K562 (cell line): ENCODE data around the gene GPD1L. TPM values are rescaled to one million over a fixed set of nuclear protein-coding genes. Genes with fewer than 3 reads are reported as not detected.

Experiments used
- ATAC-seq: fragments of 200-7000 bp; cut with Tn5 transposase; 3 replicates; pipeline ENCODE4 v1.9.1; 2020; ENCODE audit warnings: moderate library complexity
- BruUV-seq: library from RNA; stranded (reverse); fragments of 400-500 nt; replicated peaks from 2 replicates; lab custom pipeline; 2021; lab: Mats Ljungman, UMichigan
- CTCF ChIA-PET: fragments of 300-600 bp; formaldehyde crosslinking; extraction: SDS; loops from one replicate; lab custom pipeline; 2021; ENCODE audit warnings: low intra/inter-chr PET ratio; lab: Yijun Ruan, JAX
- POLR2A ChIA-PET: fragments of 300-600, 350-650 bp; sonication (Branson Sonifier 250); formaldehyde crosslinking; extraction: SDS; loops from one replicate; lab custom pipeline; 2021; ENCODE audit warnings: antibody characterized with exemption, inconsistent platforms; lab: Yijun Ruan, JAX
- DNase-seq, 4 experiments: peaks; one replicate each; pipeline versions ENCODE4 v3.0.0 to v3.0.0-alpha.2; 2011 to 2018; ENCODE audit warnings: low spot score in 3 of 4, mixed read lengths in 3 of 4; ENCODE audit errors: extremely low read depth in 1 of 4
- FAIRE-seq: peaks from 2 replicates; lab custom pipeline; 2011; peaks lifted over from hg19 to GRCh38; lab: Jason Lieb, UNC
- H2AFZ ChIP-seq: 2 replicates; pipeline ENCODE4 v1.6.0; 2011; ENCODE audit warnings: low read depth, low read length, control low read depth, inconsistent platforms
- H3K27ac ChIP-seq: fragments of 200-600 bp; 3 replicates; pipeline ENCODE4 v1.8.0; 2011; ENCODE audit warnings: low read depth, mild to moderate bottlenecking, control low read depth, inconsistent platforms, low read length, moderate library complexity, mixed read lengths; ENCODE audit errors: extremely low read depth
- H3K27me3 ChIP-seq, 2 experiments: fragments of 300-600 bp in 1 of 2; 2 replicates in 1 of 2; 3 replicates in 1 of 2; pipeline versions ENCODE4 v1.6.0 to v1.8.0; 2011; ENCODE audit warnings: inconsistent platforms in 2 of 2, low read length in 2 of 2, mild to moderate bottlenecking in 1 of 2, mixed read lengths in 1 of 2, moderate library complexity in 1 of 2; ENCODE audit not compliant: control insufficient read depth in 2 of 2, insufficient read depth in 2 of 2
- H3K36me3 ChIP-seq: fragments of 300-600 bp; 3 replicates; pipeline ENCODE4 v1.8.0; 2011; ENCODE audit warnings: mild to moderate bottlenecking, low read length, inconsistent platforms; ENCODE audit not compliant: control insufficient read depth, insufficient read depth
- H3K4me1 ChIP-seq, 2 experiments: fragments of 200-600 bp in 1 of 2; replicated peaks in 1 of 2; 2 replicates in 1 of 2; 3 replicates in 1 of 2; pipeline versions ENCODE4 v1.5.1 to v1.8.0; 2011; ENCODE audit warnings: inconsistent platforms in 2 of 2, low read length in 2 of 2, mild to moderate bottlenecking in 1 of 2, mixed read lengths in 1 of 2, moderate library complexity in 1 of 2; ENCODE audit not compliant: control insufficient read depth in 2 of 2, insufficient read depth in 2 of 2
- H3K4me2 ChIP-seq: 2 replicates; pipeline ENCODE4 v1.6.1; 2011; ENCODE audit warnings: low read length, control low read depth, inconsistent platforms, mixed read lengths; ENCODE audit not compliant: insufficient read depth
- H3K4me3 ChIP-seq: fragments of 200-600 bp; sonication (generic), shearing (Covaris generic); 2 replicates; pipeline ENCODE4 v1.5.1; 2016; ENCODE audit warnings: control low read depth, inconsistent platforms
- H3K79me2 ChIP-seq: fragments of 200-600 bp; 3 replicates; pipeline ENCODE4 v1.8.0; 2011; ENCODE audit warnings: low read length, inconsistent platforms; ENCODE audit not compliant: control insufficient read depth, insufficient read depth
- H3K9ac ChIP-seq, 2 experiments: 2 replicates each; pipeline versions ENCODE4 v1.6.0 to v1.6.1; 2011; ENCODE audit warnings: low read depth in 2 of 2, low read length in 2 of 2, control low read depth in 1 of 2, inconsistent platforms in 1 of 2, mild to moderate bottlenecking in 1 of 2, mixed read lengths in 1 of 2; ENCODE audit not compliant: insufficient read depth in 1 of 2
- H3K9me1 ChIP-seq: one replicate; pipeline ENCODE4 v1.6.0; 2011; ENCODE audit warnings: inconsistent platforms, mild to moderate bottlenecking, low read length, moderate library complexity; ENCODE audit not compliant: control insufficient read depth, insufficient read depth
- H3K9me3 ChIP-seq: replicated peaks from 2 replicates; pipeline ENCODE4 v1.5.1; 2011; ENCODE audit warnings: low read depth, low read length, inconsistent platforms; ENCODE audit not compliant: control insufficient read depth, insufficient read depth
- H4K20me1 ChIP-seq: replicated peaks from 2 replicates; pipeline ENCODE4 v1.6.1; 2011; ENCODE audit warnings: low read length, inconsistent platforms, mixed read lengths; ENCODE audit not compliant: control insufficient read depth, insufficient read depth
- GATAD2B ChIP-seq: fragments of 450-650 bp; IDR thresholded peaks from 2 replicates; pipeline ENCODE4 v1.6.1; 2017; ENCODE audit warnings: mild to moderate bottlenecking, borderline replicate concordance
- ZNF41 ChIP-seq: fragments of 250-450 bp; sonication (Bioruptor Pico); conservative IDR thresholded peaks from 2 replicates; pipeline ENCODE4 v1.4.0; 2020; ENCODE audit warnings: mild to moderate bottlenecking
- WGBS: fragments of 100-300 bp; shearing (Covaris generic); methylation state at CpG from one replicate; pipeline ENCODE4 v1.1.6; 2016; ENCODE audit warnings: low coverage, mixed read lengths; ENCODE audit not compliant: insufficient coverage; ENCODE audit errors: missing lambda C conversion rate; 5-methylcytosine and 5-hydroxymethylcytosine counted together
- in situ Hi-C: fragments of 300-500 bp; cut with MboI; formaldehyde crosslinking; loops from 4 replicates; pipeline ENCODE4 v1.15.0; 2018; ENCODE audit warnings: inconsistent platforms, mixed read lengths
- intact Hi-C: fragments of 100-400 bp; cut with micrococcal nuclease; formaldehyde crosslinking; loops from 2 replicates; pipeline ENCODE4 v1.14.2; 2022
- polyA plus RNA-seq, 8 experiments: library from polyadenylated mRNA; depleted of rRNA in 4 of 8; stranded (reverse) in 5 of 8; unstranded in 3 of 8; fragments of >200 nt; fragmentation: Nextera tagmentation in 2 of 8; fragmentation: Illumina TruSeq in 1 of 8; extraction: Ambion mirVana in 2 of 8; extraction: Trizol in 1 of 8; gene quantifications; 2 replicates each; pipeline versions ENCODE4 v1.2.1 to v1.2.3, GENCODE V29; 2011 to 2014; ENCODE audit warnings: inconsistent platforms in 1 of 8, missing spikeins in 1 of 8
- total RNA-seq, 7 experiments: library from RNA; depleted of rRNA in 6 of 7; stranded (reverse); fragments of >200 nt in 6 of 7; fragmentation: Illumina TruSeq in 2 of 7; extraction: Trizol in 2 of 7; gene quantifications; 2 replicates each; pipeline versions ENCODE4 v1.2.1 to v1.2.3, GENCODE V29; 2011 to 2021; ENCODE audit warnings: low replicate concordance in 1 of 7
- TF ChIP-seq, protein P1 (sequence below), 2 experiments: fragments of 450-650 bp; formaldehyde crosslinking in 1 of 2; IDR thresholded peaks; 2 replicates each; pipeline versions ENCODE4 v1.4.0 to v1.6.1; 2014 to 2020; ENCODE audit warnings: mild to moderate bottlenecking in 2 of 2, borderline replicate concordance in 1 of 2, low read depth in 1 of 2
- TF ChIP-seq, protein P2 (sequence below): fragments of 450-650 bp; IDR thresholded peaks from 2 replicates; pipeline ENCODE4 v1.6.1; 2016; ENCODE audit warnings: low read depth

Gene GPD1L
- total and polyA plus RNA-seq, 9 of the 15 experiments (the other 6 are each of a cell fraction or from before 2014, with no cell fraction given) = 1.6 to 17.3 (median 12.3) TPM

DNA sequence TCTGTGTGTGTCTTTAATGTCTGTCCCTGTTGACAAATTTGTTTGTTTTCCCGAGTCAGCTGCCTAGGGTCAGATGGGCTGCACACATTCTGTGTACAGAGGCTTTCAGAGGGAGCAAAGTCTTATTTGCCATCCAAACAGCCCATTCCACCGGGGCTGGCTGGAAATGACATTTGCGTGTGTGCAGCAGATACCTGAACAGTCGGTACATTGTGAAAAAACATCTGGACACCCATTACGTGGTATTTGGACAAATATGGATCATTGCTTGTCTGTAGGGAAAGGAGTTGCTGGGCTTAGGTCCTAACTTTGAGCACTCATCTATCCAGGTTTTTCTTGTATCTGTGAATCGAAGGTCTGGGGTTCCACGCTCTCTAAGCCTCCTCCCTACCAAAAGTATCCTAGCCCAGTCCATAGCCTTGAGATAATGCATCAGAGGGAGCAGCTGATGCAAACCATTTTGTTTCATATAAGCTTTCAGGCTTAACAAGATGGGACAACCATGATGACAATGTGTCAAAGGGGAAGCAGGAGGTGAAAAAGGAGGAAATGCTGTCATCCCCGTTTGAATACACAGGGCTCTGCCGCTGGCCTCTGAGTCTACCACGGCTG, 109.9 kb downstream of the GPD1L start:
- no peak overlapping the region for H3K9ac ChIP-seq
- CTCF ChIA-PET = no interaction called here
- no TSS peak for BruUV-seq
- TF ChIP-seq GATAD2B = no peak
- TF ChIP-seq, protein P1, sequence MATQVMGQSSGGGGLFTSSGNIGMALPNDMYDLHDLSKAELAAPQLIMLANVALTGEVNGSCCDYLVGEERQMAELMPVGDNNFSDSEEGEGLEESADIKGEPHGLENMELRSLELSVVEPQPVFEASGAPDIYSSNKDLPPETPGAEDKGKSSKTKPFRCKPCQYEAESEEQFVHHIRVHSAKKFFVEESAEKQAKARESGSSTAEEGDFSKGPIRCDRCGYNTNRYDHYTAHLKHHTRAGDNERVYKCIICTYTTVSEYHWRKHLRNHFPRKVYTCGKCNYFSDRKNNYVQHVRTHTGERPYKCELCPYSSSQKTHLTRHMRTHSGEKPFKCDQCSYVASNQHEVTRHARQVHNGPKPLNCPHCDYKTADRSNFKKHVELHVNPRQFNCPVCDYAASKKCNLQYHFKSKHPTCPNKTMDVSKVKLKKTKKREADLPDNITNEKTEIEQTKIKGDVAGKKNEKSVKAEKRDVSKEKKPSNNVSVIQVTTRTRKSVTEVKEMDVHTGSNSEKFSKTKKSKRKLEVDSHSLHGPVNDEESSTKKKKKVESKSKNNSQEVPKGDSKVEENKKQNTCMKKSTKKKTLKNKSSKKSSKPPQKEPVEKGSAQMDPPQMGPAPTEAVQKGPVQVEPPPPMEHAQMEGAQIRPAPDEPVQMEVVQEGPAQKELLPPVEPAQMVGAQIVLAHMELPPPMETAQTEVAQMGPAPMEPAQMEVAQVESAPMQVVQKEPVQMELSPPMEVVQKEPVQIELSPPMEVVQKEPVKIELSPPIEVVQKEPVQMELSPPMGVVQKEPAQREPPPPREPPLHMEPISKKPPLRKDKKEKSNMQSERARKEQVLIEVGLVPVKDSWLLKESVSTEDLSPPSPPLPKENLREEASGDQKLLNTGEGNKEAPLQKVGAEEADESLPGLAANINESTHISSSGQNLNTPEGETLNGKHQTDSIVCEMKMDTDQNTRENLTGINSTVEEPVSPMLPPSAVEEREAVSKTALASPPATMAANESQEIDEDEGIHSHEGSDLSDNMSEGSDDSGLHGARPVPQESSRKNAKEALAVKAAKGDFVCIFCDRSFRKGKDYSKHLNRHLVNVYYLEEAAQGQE (IDR thresholded peaks at IDR 0.05; ENCODE audit: borderline replicate concordance) = no peak
- TF ChIP-seq, protein P1 (CRISPR knock-in tag; IDR thresholded peaks at IDR 0.05; ENCODE audit: low read depth) = no peak
- no peak for TF ChIP-seq ZNF41 (CRISPR knock-in tag)
- TF ChIP-seq, protein P2, sequence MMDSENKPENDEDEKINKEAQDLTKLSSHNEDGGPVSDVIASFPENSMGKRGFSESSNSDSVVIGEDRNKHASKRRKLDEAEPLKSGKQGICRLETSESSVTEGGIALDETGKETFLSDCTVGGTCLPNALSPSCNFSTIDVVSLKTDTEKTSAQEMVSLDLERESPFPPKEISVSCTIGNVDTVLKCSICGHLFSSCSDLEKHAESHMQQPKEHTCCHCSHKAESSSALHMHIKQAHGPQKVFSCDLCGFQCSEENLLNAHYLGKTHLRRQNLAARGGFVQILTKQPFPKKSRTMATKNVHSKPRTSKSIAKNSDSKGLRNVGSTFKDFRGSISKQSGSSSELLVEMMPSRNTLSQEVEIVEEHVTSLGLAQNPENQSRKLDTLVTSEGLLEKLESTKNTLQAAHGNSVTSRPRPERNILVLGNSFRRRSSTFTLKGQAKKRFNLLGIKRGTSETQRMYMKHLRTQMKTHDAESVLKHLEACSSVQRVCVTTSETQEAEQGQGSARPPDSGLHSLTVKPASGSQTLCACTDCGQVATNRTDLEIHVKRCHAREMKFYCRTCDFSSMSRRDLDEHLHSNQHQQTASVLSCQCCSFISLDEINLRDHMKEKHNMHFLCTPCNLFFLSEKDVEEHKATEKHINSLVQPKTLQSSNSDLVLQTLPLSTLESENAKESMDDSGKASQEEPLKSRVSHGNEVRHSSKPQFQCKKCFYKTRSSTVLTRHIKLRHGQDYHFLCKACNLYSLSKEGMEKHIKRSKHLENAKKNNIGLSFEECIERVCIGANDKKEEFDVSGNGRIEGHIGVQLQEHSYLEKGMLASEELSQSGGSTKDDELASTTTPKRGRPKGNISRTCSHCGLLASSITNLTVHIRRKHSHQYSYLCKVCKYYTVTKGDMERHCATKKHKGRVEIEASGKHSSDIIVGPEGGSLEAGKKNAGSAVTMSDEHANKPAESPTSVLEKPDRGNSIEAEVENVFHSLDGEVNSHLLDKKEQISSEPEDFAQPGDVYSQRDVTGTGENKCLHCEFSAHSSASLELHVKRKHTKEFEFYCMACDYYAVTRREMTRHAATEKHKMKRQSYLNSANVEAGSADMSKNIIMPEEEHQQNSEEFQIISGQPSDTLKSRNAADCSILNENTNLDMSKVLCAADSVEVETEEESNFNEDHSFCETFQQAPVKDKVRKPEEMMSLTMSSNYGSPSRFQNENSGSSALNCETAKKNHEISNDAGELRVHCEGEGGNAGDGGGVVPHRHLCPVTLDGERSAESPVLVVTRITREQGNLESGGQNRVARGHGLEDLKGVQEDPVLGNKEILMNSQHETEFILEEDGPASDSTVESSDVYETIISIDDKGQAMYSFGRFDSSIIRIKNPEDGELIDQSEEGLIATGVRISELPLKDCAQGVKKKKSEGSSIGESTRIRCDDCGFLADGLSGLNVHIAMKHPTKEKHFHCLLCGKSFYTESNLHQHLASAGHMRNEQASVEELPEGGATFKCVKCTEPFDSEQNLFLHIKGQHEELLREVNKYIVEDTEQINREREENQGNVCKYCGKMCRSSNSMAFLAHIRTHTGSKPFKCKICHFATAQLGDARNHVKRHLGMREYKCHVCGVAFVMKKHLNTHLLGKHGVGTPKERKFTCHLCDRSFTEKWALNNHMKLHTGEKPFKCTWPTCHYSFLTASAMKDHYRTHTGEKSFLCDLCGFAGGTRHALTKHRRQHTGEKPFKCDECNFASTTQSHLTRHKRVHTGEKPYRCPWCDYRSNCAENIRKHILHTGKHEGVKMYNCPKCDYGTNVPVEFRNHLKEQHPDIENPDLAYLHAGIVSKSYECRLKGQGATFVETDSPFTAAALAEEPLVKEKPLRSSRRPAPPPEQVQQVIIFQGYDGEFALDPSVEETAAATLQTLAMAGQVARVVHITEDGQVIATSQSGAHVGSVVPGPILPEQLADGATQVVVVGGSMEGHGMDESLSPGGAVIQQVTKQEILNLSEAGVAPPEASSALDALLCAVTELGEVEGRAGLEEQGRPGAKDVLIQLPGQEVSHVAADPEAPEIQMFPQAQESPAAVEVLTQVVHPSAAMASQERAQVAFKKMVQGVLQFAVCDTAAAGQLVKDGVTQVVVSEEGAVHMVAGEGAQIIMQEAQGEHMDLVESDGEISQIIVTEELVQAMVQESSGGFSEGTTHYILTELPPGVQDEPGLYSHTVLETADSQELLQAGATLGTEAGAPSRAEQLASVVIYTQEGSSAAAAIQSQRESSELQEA = no peak

More for the DNA sequence above, 109.9 kb downstream of the GPD1L start:
- no peak for ATAC-seq
- DNase-seq = no peak
- WGBS = 1% methylated on average over 10 of the region's 10 CpGs
- Histone ChIP-seq H3K27me3 (peaks cover 0 to 5% of the 10 kb centered on the region in 2 experiments; a peak in 1 of 5 replicates), H3K79me2 (no peaks in the 10 kb centered on the region), H3K4me1 (no peaks in the 10 kb centered on the region), H3K4me3 (no peak overlapping the region), H3K4me2 (no peak overlapping the region), H4K20me1 (no peaks in the 10 kb centered on the region), H3K27ac (no peak overlapping the region), H3K9me1 (no peaks in the 10 kb centered on the region), H3K9me3 (no peaks in the 10 kb centered on the region), H3K36me3 (no peaks in the 10 kb centered on the region), H2AFZ (no peak overlapping the region)
- POLR2A ChIA-PET = no interaction called here
- no peak for FAIRE-seq
- in situ Hi-C loops = no loop called here
- intact Hi-C loops = no loop called here
